Testis (tissue), 2 donors: ENCODE measurements around the gene LRRC45.

ENCODE experiments used
- POLR2A ChIP-seq: fragments of 450-650 bp; IDR thresholded peaks from one replicate; pipeline ENCODE4 v1.6.1; 2017; ENCODE audit warnings: antibody characterized with exemption, mild to moderate bottlenecking, moderate library complexity
- TF ChIP-seq, protein P1 (sequence below), 3 experiments: fragments of 450-650 bp in 2 of 3; fragments of 200-600 bp in 1 of 3; sonication (generic) in 1 of 3; IDR thresholded peaks; one replicate each; pipeline ENCODE4 v1.5.1; 2016 to 2019; ENCODE audit warnings: antibody characterized with exemption in 3 of 3, mild to moderate bottlenecking in 2 of 3, moderate library complexity in 1 of 3

DNA sequence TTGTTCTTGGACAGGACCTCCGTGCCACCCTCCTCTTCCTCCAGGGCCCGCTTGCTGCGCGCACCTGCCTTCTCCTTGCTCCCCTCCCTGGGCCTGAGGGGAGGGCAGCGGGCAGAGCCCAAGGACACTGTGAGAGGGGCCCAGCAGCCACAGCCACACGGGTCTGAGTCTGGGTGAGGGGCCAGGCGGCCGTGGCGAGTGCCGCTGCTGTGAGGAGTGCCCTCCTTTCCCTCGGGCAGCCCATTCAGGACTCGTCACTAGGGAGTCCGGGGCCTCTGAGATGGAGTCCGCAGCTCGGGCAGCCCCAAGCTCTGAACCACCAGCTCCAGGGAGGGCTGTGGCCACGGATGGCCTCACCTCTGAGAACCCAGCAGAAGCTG, 36.9 kb downstream of the LRRC45 start:
- TF ChIP-seq, protein P1, sequence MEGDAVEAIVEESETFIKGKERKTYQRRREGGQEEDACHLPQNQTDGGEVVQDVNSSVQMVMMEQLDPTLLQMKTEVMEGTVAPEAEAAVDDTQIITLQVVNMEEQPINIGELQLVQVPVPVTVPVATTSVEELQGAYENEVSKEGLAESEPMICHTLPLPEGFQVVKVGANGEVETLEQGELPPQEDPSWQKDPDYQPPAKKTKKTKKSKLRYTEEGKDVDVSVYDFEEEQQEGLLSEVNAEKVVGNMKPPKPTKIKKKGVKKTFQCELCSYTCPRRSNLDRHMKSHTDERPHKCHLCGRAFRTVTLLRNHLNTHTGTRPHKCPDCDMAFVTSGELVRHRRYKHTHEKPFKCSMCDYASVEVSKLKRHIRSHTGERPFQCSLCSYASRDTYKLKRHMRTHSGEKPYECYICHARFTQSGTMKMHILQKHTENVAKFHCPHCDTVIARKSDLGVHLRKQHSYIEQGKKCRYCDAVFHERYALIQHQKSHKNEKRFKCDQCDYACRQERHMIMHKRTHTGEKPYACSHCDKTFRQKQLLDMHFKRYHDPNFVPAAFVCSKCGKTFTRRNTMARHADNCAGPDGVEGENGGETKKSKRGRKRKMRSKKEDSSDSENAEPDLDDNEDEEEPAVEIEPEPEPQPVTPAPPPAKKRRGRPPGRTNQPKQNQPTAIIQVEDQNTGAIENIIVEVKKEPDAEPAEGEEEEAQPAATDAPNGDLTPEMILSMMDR (IDR thresholded peaks at IDR 0.05), result no peak
- no peak for TF ChIP-seq POLR2A
